ENCODE data around the gene TNS1.
"Not testable (repeated sequence)": the region's sequence is repeated elsewhere in the genome, so short reads cannot be mapped to it uniquely, and the experiment has no call there.

TNS1 gene

GRCh38 chr2:218030409-218031195, 27.8 kb upstream of the TNS1 start:
- DNase-seq (ENCODE audit: insufficient read length, low spot score), result no peak
- FAIRE-seq, result no peak

- no peak for FAIRE-seq
- no peak for DNase-seq (ENCODE audit: insufficient read length, low spot score)
Observed at GRCh38 chr2:218029366-218030360, 26.9 kb upstream of the TNS1 start.

GRCh38 chr2:218028562-218029348, 26.0 kb upstream of the TNS1 start:
- FAIRE-seq (no peak), DNase-seq (ENCODE audit: insufficient read length, low spot score) (no peak)

GRCh38 chr2:218028189-218028495, 25.3 kb upstream of the TNS1 start:
- DNase-seq (ENCODE audit: insufficient read length, low spot score) (no peak), FAIRE-seq (no peak)

GRCh38 chr2:218027426-218028188, 24.8 kb upstream of the TNS1 start:
- FAIRE-seq (no peak), DNase-seq (ENCODE audit: insufficient read length, low spot score) (no peak)

GRCh38 chr2:218026676-218027425, 24.1 kb upstream of the TNS1 start:
- FAIRE-seq, result no peak

GRCh38 chr2:218026244-218026643, 23.4 kb upstream of the TNS1 start:
- FAIRE-seq, result no peak

More at GRCh38 chr2:218026676-218027425, 24.1 kb upstream of the TNS1 start:
- no peak for DNase-seq (ENCODE audit: insufficient read length, low spot score)

GRCh38 chr2:218024871-218025270, 22.1 kb upstream of the TNS1 start:
- FAIRE-seq (no peak), DNase-seq (ENCODE audit: insufficient read length, low spot score) (no peak)

More at GRCh38 chr2:218026244-218026643, 23.4 kb upstream of the TNS1 start:
- DNase-seq (ENCODE audit: insufficient read length, low spot score), result no peak

- DNase-seq (ENCODE audit: insufficient read length, low spot score), result no peak
- no peak for FAIRE-seq
Observed at GRCh38 chr2:218024336-218024735, 21.5 kb upstream of the TNS1 start.

GRCh38 chr2:218023636-218024035, 20.8 kb upstream of the TNS1 start:
- DNase-seq (ENCODE audit: insufficient read length, low spot score) (no peak), FAIRE-seq (no peak)

- no peak for FAIRE-seq
Observed at GRCh38 chr2:218022851-218023530, 20.2 kb upstream of the TNS1 start.

GRCh38 chr2:218022131-218022850, 19.5 kb upstream of the TNS1 start:
- no peak for FAIRE-seq
- DNase-seq (ENCODE audit: insufficient read length, low spot score), result no peak

More at GRCh38 chr2:218022851-218023530, 20.2 kb upstream of the TNS1 start:
- DNase-seq (ENCODE audit: insufficient read length, low spot score), result no peak

- FAIRE-seq (no peak), DNase-seq (ENCODE audit: insufficient read length, low spot score) (no peak)
Observed at GRCh38 chr2:218021536-218022071, 18.8 kb upstream of the TNS1 start.

- FAIRE-seq (no peak), DNase-seq (ENCODE audit: insufficient read length, low spot score) (no peak)
Observed at GRCh38 chr2:218020966-218021535, 18.3 kb upstream of the TNS1 start.

- DNase-seq (ENCODE audit: insufficient read length, low spot score) (no peak), FAIRE-seq (no peak)
Observed at GRCh38 chr2:218020281-218020680, 17.5 kb upstream of the TNS1 start.

- FAIRE-seq (no peak), DNase-seq (ENCODE audit: insufficient read length, low spot score) (no peak)
Observed at GRCh38 chr2:218019411-218020060, 16.7 kb upstream of the TNS1 start.

GRCh38 chr2:218018842-218019125, 16.0 kb upstream of the TNS1 start:
- not testable (repeated sequence) for DNase-seq (ENCODE audit: insufficient read length, low spot score); FAIRE-seq
